Measurements from ENCODE around the gene IFIH1. TPM values are rescaled to one million over a fixed set of nuclear protein-coding genes. Genes with fewer than 3 reads are reported as not detected.

The IFIH1 gene
- polyA plus RNA-seq, 1 experiment = 2.2 TPM

- POLR2A ChIA-PET = no interaction called here
- Histone ChIP-seq H3K27me3 (ENCODE audit: control insufficient read depth, insufficient read depth, low read length) (peaks cover 5% of the 10 kb centered on the region), H3K4me3 (ENCODE audit: low read depth, low read length) (no peak overlapping the region), H3K27ac (ENCODE audit: low read depth, low read length) (no peak overlapping the region), H3K9me3 (ENCODE audit: control insufficient read depth, insufficient read depth, low read length) (peaks cover 3% of the 10 kb centered on the region; the same call in 1 of the 2 replicates)
- TF ChIP-seq, protein P1, sequence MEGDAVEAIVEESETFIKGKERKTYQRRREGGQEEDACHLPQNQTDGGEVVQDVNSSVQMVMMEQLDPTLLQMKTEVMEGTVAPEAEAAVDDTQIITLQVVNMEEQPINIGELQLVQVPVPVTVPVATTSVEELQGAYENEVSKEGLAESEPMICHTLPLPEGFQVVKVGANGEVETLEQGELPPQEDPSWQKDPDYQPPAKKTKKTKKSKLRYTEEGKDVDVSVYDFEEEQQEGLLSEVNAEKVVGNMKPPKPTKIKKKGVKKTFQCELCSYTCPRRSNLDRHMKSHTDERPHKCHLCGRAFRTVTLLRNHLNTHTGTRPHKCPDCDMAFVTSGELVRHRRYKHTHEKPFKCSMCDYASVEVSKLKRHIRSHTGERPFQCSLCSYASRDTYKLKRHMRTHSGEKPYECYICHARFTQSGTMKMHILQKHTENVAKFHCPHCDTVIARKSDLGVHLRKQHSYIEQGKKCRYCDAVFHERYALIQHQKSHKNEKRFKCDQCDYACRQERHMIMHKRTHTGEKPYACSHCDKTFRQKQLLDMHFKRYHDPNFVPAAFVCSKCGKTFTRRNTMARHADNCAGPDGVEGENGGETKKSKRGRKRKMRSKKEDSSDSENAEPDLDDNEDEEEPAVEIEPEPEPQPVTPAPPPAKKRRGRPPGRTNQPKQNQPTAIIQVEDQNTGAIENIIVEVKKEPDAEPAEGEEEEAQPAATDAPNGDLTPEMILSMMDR (IDR thresholded peaks at IDR 0.05; ENCODE audit: low read depth, low read length) = no peak
- DNase-seq (ENCODE audit: low read depth, low spot score) = no peak
- CTCF ChIA-PET = no interaction called here
Measured at GRCh38 chr2:162324953-162325352, 6.5 kb upstream of the IFIH1 start.

DNA sequence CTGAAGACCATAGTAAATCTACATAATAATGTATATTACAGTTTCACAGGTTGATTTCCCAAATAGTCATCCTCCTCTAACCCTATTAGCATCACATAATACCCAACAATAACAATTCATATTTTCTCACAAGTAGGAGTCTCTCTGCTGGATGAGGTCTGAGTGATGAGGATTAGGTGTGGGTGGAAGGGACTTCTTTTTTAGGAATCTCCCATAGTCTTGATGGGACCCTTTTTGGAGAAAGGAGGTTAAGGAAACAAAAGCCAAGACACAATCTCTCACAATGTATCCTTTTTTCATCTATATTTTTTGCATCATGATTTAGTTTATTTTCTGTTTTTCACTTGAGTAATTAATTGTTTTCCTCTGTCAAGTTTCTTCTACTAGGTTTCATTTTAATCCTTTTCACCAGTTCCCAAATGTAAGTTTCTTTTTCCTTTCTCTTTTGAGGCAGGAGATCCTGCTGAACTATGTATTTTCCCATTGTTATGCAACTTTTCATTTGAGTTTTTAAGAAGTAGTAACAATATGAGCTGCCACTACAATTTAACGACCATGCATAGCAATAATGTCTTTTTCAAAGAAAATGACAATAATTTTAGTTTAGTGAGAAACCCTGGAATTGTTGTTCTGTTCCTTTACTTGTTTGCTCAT, 2.5 kb upstream of the IFIH1 start:
- no peak for DNase-seq (ENCODE audit: low read depth, low spot score)
- H3K27me3 ChIP-seq (ENCODE audit: control insufficient read depth, insufficient read depth, low read length) = peaks cover 5% of the 10 kb centered on the region
- H3K27ac ChIP-seq (ENCODE audit: low read depth, low read length) = no peak overlapping the region
- no peaks in the 10 kb centered on the region for H3K9me3 ChIP-seq (ENCODE audit: control insufficient read depth, insufficient read depth, low read length)
- ChIA-PET POLR2A (no interaction called here), CTCF (interaction anchor here (0.6 to 3.8 kb wide), 3 partner anchors 13 to 24 kb away, joined by 3 to 26 read pairs (median 4); no protein-coding TSS in a partner anchor)
- no peak overlapping the region for H3K4me3 ChIP-seq (ENCODE audit: low read depth, low read length)
- TF ChIP-seq, protein P1 (IDR thresholded peaks at IDR 0.05; ENCODE audit: low read depth, low read length) = no peak

GRCh38 chr2:162317861-162318327, 590 bp downstream of the IFIH1 start:
- CTCF ChIA-PET = interaction anchor here (0.6 to 3.8 kb wide), 12 partner anchors 9 to 1066 kb away, joined by 3 to 26 read pairs (median 8); no protein-coding TSS in a partner anchor
- Histone ChIP-seq H3K27ac (ENCODE audit: low read depth, low read length) (no peak overlapping the region), H3K9me3 (ENCODE audit: control insufficient read depth, insufficient read depth, low read length) (no peaks in the 10 kb centered on the region), H3K27me3 (ENCODE audit: control insufficient read depth, insufficient read depth, low read length) (no peaks in the 10 kb centered on the region), H3K4me3 (ENCODE audit: low read depth, low read length) (peak overlapping the region; percentile 74)
- DNase-seq (ENCODE audit: low read depth, low spot score) = no peak
- POLR2A ChIA-PET = no interaction called here
- TF ChIP-seq, protein P1 (IDR thresholded peaks at IDR 0.05; ENCODE audit: low read depth, low read length) = no peak

- Histone ChIP-seq H3K4me3 (ENCODE audit: low read depth, low read length) (peak overlapping the region; percentile 74; the same call in 1 of the 2 replicates), H3K27ac (ENCODE audit: low read depth, low read length) (no peak overlapping the region), H3K9me3 (ENCODE audit: control insufficient read depth, insufficient read depth, low read length) (no peaks in the 10 kb centered on the region), H3K27me3 (ENCODE audit: control insufficient read depth, insufficient read depth, low read length) (no peaks in the 10 kb centered on the region)
- ChIA-PET CTCF (interaction anchor here (0.6 to 3.8 kb wide), 6 partner anchors 8 to 197 kb away, joined by 3 to 26 read pairs (median 10); no protein-coding TSS in a partner anchor), POLR2A (no interaction called here)
- TF ChIP-seq, protein P1 (IDR thresholded peaks at IDR 0.05; ENCODE audit: low read depth, low read length) = no peak
- no peak for DNase-seq (ENCODE audit: low read depth, low spot score)
Measured at GRCh38 chr2:162317058-162317742, 1.3 kb downstream of the IFIH1 start.

GRCh38 chr2:162316590-162316989, 1.9 kb downstream of the IFIH1 start:
- TF ChIP-seq, protein P1 (IDR thresholded peaks at IDR 0.05; ENCODE audit: low read depth, low read length) = no peak
- no peak overlapping the region for H3K4me3 ChIP-seq (ENCODE audit: low read depth, low read length)
- H3K27me3 ChIP-seq (ENCODE audit: control insufficient read depth, insufficient read depth, low read length) = no peaks in the 10 kb centered on the region
- CTCF ChIA-PET = interaction anchor here (1.6 kb wide), 1 partner anchor 18 kb away, joined by 7 read pairs; no protein-coding TSS in a partner anchor
- no peak for DNase-seq (ENCODE audit: low read depth, low spot score)
- no peaks in the 10 kb centered on the region for H3K9me3 ChIP-seq (ENCODE audit: control insufficient read depth, insufficient read depth, low read length)
- POLR2A ChIA-PET = no interaction called here
- no peak overlapping the region for H3K27ac ChIP-seq (ENCODE audit: low read depth, low read length)
